ENCODE measurements around the gene ABCA13. TPM values are rescaled to one million over a fixed set of nuclear protein-coding genes. Genes with fewer than 3 reads are reported as not detected.

The ABCA13 gene
- total RNA-seq, 1 experiment from 2014 or later: 0.76 TPM

DNA sequence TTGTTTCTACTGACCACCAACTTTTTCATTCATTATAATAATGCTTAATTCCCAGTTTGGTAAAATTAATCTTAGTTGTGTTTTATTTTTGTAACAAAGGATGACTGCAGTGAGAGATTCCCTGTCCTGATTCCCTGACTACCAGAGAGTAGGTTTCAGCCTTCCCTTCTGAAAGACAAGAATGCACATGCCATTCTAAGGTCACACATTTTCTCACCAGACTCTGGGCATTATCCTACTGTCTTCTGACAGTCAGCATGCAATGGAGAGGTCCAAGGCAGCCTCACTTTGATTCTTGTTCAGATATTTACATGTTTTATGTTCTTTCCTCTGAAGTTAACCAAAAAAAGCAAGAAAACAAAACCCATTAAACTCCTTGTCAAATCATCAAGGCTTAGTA lies 380.4 kb downstream of the ABCA13 start:
- Histone ChIP-seq H3K79me2 (ENCODE audit: low read depth) (no peaks in the 10 kb centered on the region), H3K9me2 (ENCODE audit: insufficient read depth) (no peaks in the 10 kb centered on the region), H3F3A (ENCODE audit: insufficient read depth, low read depth) (no peaks in the 10 kb centered on the region), H3K27ac (no peak overlapping the region), H3K27me3 (ENCODE audit: insufficient read depth, low read depth) (no peaks in the 10 kb centered on the region), H4K20me1 (ENCODE audit: insufficient read depth) (0 out of 2 replicates have a peak, but pooled peaks cover 4% of the 10 kb centered on the region), H3K4me1 (replicated peaks; ENCODE audit: insufficient read depth) (no peaks in the 10 kb centered on the region), H2AFZ (no peak overlapping the region), H3K36me3 (ENCODE audit: low read depth) (no peaks in the 10 kb centered on the region), H3K4me3 (no peak overlapping the region), H3K4me2 (no peak overlapping the region), H3K9me3 (ENCODE audit: insufficient read depth, low read depth) (no peaks in the 10 kb centered on the region)
- ChIA-PET CTCF (no interaction called here), POLR2A (ENCODE audit: unreplicated experiment) (no interaction called here)
- no TSS peak for BruUV-seq (replicated peaks)
- intact Hi-C loops (cut with micrococcal nuclease; ENCODE audit: unreplicated experiment): no loop called here
- TF ChIP-seq EZH2 (IDR thresholded peaks at IDR 0.05; ENCODE audit: low read depth): no peak
- TF ChIP-seq CTCF (conservative IDR thresholded peaks at IDR 0.05): no peak
- DNase-seq: no peak

- no TSS peak for BruUV-seq (replicated peaks)
- POLR2A ChIA-PET (ENCODE audit: unreplicated experiment): no interaction called here
- no peaks in the 10 kb centered on the region for H3K79me2 ChIP-seq (ENCODE audit: low read depth)
- H3K27me3 ChIP-seq (ENCODE audit: insufficient read depth, low read depth): no peaks in the 10 kb centered on the region
- H3K36me3 ChIP-seq (ENCODE audit: low read depth): no peaks in the 10 kb centered on the region
- H3K9me3 ChIP-seq (ENCODE audit: insufficient read depth, low read depth): no peaks in the 10 kb centered on the region; the same call in 1 of the 2 replicates
- H4K20me1 ChIP-seq (ENCODE audit: insufficient read depth): no peaks in the 10 kb centered on the region
- H3F3A ChIP-seq (ENCODE audit: insufficient read depth, low read depth): no peaks in the 10 kb centered on the region
- no peaks in the 10 kb centered on the region for H3K9me2 ChIP-seq (ENCODE audit: insufficient read depth)
- H2AFZ ChIP-seq: no peak overlapping the region
- intact Hi-C loops (cut with micrococcal nuclease; ENCODE audit: unreplicated experiment): no loop called here
- no peaks in the 10 kb centered on the region for H3K4me1 ChIP-seq (replicated peaks; ENCODE audit: insufficient read depth)
- no peak for DNase-seq
- H3K27ac ChIP-seq: no peak overlapping the region
- TF ChIP-seq CTCF (conservative IDR thresholded peaks at IDR 0.05): no peak
- TF ChIP-seq EZH2 (IDR thresholded peaks at IDR 0.05; ENCODE audit: low read depth): no peak
- CTCF ChIA-PET: no interaction called here
- H3K4me2 ChIP-seq: no peak overlapping the region
- no peak overlapping the region for H3K4me3 ChIP-seq
Observed at GRCh38 chr7:48563334-48563733, 392.1 kb downstream of the ABCA13 start.

DNA sequence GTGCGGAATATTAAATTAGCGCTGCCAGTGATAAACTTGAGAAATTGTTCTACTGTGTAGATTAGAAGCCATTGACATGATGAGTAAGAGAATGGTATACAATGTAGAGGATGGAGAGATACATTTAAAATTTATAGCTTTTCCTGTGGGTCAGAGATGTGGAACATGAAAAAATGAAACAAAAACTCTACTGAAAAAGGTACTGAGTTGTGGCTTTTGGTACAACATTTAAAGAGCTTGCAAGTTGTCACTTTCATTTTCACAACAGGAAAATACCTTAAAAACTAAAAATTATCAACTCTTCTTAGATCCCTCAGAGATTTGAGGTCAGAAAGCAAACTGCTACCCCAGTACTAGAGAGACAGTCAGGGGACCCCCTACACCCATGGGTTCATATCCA lies 404.3 kb downstream of the ABCA13 start:
- no peaks in the 10 kb centered on the region for H3K9me3 ChIP-seq (ENCODE audit: insufficient read depth, low read depth)
- H3K27ac ChIP-seq: no peak overlapping the region
- ChIA-PET CTCF (no interaction called here), POLR2A (ENCODE audit: unreplicated experiment) (no interaction called here)
- H3K27me3 ChIP-seq (ENCODE audit: insufficient read depth, low read depth): no peaks in the 10 kb centered on the region
- no peaks in the 10 kb centered on the region for H3K79me2 ChIP-seq (ENCODE audit: low read depth)
- no peaks in the 10 kb centered on the region for H3F3A ChIP-seq (ENCODE audit: insufficient read depth, low read depth)
- no peaks in the 10 kb centered on the region for H3K4me1 ChIP-seq (replicated peaks; ENCODE audit: insufficient read depth)
- no peak for TF ChIP-seq CTCF (conservative IDR thresholded peaks at IDR 0.05)
- no peak overlapping the region for H2AFZ ChIP-seq
- DNase-seq: no peak
- no peak overlapping the region for H3K4me2 ChIP-seq
- no peak overlapping the region for H3K4me3 ChIP-seq
- no peaks in the 10 kb centered on the region for H3K36me3 ChIP-seq (ENCODE audit: low read depth)
- intact Hi-C loops (cut with micrococcal nuclease; ENCODE audit: unreplicated experiment): no loop called here
- no TSS peak for BruUV-seq (replicated peaks)
- no peaks in the 10 kb centered on the region for H4K20me1 ChIP-seq (ENCODE audit: insufficient read depth)
- H3K9me2 ChIP-seq (ENCODE audit: insufficient read depth): no peaks in the 10 kb centered on the region

Data from PC-9 (cell line).